NB4 (cell line): ENCODE data around the gene GPR135.

Experiments
- MYC ChIP-seq: IDR thresholded peaks from 2 replicates; pipeline ENCODE4 v1.6.1; 2011; ENCODE audit warnings: low read depth, low read length
- POLR2A ChIP-seq: IDR thresholded peaks from 2 replicates; pipeline ENCODE4 v1.6.1; 2011; ENCODE audit warnings: mild to moderate bottlenecking; ENCODE audit not compliant: insufficient read length; ENCODE audit errors: extremely low read depth
- TF ChIP-seq, protein P1 (sequence below): IDR thresholded peaks from one replicate; pipeline ENCODE4 v1.5.1; 2012; ENCODE audit warnings: low read depth, low read length

DNA sequence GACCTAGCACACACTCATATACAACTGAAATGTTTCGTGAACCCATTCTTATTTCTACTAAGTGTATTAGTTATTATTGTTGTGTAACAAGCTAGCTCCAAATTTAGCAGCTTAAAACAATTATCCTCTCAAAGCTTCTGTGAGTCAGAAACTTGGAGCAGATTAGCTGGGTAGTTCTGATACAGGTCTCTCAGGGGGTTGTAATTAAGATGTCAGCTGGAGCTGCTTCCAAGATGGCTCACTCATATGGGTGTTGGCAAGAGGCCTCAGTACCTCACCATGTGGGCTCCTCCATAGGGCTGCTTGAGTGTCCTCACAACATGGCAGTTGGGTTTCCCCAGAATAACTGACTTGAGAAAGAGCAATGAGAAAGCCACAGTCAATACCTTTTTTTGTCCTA, 9.8 kb downstream of the GPR135 start:
- no peak for TF ChIP-seq MYC
- TF ChIP-seq, protein P1, sequence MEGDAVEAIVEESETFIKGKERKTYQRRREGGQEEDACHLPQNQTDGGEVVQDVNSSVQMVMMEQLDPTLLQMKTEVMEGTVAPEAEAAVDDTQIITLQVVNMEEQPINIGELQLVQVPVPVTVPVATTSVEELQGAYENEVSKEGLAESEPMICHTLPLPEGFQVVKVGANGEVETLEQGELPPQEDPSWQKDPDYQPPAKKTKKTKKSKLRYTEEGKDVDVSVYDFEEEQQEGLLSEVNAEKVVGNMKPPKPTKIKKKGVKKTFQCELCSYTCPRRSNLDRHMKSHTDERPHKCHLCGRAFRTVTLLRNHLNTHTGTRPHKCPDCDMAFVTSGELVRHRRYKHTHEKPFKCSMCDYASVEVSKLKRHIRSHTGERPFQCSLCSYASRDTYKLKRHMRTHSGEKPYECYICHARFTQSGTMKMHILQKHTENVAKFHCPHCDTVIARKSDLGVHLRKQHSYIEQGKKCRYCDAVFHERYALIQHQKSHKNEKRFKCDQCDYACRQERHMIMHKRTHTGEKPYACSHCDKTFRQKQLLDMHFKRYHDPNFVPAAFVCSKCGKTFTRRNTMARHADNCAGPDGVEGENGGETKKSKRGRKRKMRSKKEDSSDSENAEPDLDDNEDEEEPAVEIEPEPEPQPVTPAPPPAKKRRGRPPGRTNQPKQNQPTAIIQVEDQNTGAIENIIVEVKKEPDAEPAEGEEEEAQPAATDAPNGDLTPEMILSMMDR, result no peak
- TF ChIP-seq POLR2A, result no peak
